T-cell (primary cell): ENCODE results near the gene FBXO38. TPM values are rescaled to one million over a fixed set of nuclear protein-coding genes. Genes with fewer than 3 reads are reported as not detected.
"Not testable (repeated sequence)": the region's sequence is repeated elsewhere in the genome, so short reads cannot be mapped to it uniquely, and the experiment has no call there.

Experiments
- ATAC-seq, 4 experiments: fragments of 200-7000 bp in 3 of 4; fragments of 150-1000 bp in 1 of 4; cut with Tn5 transposase; replicated peaks in 1 of 4; 1 replicate in 3 of 4; 2 replicates in 1 of 4; pipeline ENCODE4 v1.10.0; 2021; ENCODE audit warnings: moderate library complexity in 3 of 4, mild to moderate bottlenecking in 2 of 4, moderate number of reproducible peaks in 1 of 4
- CTCF ChIA-PET, 2 donors: fragments of 300-600 bp; sonication (Branson Sonifier 250); formaldehyde crosslinking; loops; one replicate each; lab custom pipeline; 2022; ENCODE audit warnings: antibody characterized with exemption in 2 of 2; lab: Charles Lee
- POLR2A ChIA-PET, 2 donors: fragments of 300-600 bp; sonication (Branson Sonifier 250); formaldehyde crosslinking; loops; one replicate each; lab custom pipeline; 2022; ENCODE audit warnings: antibody characterized with exemption in 2 of 2; lab: Charles Lee
- DNase-seq, 35 experiments: peaks; one replicate each; pipeline versions ENCODE4 v3.0.0 to v3.0.0-alpha.2; 2013 to 2023
- H3K27ac ChIP-seq: one replicate; pipeline ENCODE4 v1.5.1; 2013; ENCODE audit warnings: low read length
- H3K27me3 ChIP-seq, 2 experiments: replicated peaks in 1 of 2; 1 replicate in 1 of 2; 2 replicates in 1 of 2; pipeline versions ENCODE4 v1.6.1 to v1.7.0; 2013; ENCODE audit warnings: low read length in 1 of 2, mixed read lengths in 1 of 2; ENCODE audit not compliant: control insufficient read depth in 2 of 2, insufficient read depth in 2 of 2; ENCODE audit errors: extremely low read depth in 1 of 2
- H3K36me3 ChIP-seq, 2 donors: 1 replicate in 1 of 2; 2 replicates in 1 of 2; pipeline versions ENCODE4 v1.6.1 to v1.7.0; 2013; ENCODE audit warnings: low read length in 1 of 2; ENCODE audit not compliant: control insufficient read depth in 2 of 2, insufficient read depth in 1 of 2; ENCODE audit errors: extremely low read depth in 1 of 2
- H3K4me1 ChIP-seq, 2 experiments: 1 replicate in 1 of 2; 2 replicates in 1 of 2; pipeline versions ENCODE4 v1.6.1 to v1.7.0; 2013; ENCODE audit warnings: low read length in 2 of 2, mixed read lengths in 1 of 2; ENCODE audit not compliant: insufficient read depth in 2 of 2, control insufficient read depth in 1 of 2; ENCODE audit errors: extremely low read depth in 1 of 2
- H3K4me3 ChIP-seq, 2 donors: 1 replicate in 1 of 2; 2 replicates in 1 of 2; pipeline versions ENCODE4 v1.5.1 to v1.7.0; 2013; ENCODE audit warnings: mild to moderate bottlenecking in 2 of 2, low read length in 1 of 2, moderate library complexity in 1 of 2; ENCODE audit not compliant: control insufficient read depth in 1 of 2; ENCODE audit errors: extremely low read depth in 1 of 2
- H3K9me3 ChIP-seq: 2 replicates; pipeline ENCODE4 v1.7.0; 2013
- H3K27ac Mint-ChIP-seq, 2 donors: one replicate each; pipeline ENCODE4 v1.8.0; 2020 to 2021; ENCODE audit warnings: mild to moderate bottlenecking in 2 of 2, mixed read lengths in 2 of 2
- H3K27me3 Mint-ChIP-seq, 2 donors: one replicate each; pipeline ENCODE4 v1.8.0; 2021 to 2022; ENCODE audit warnings: mixed read lengths in 2 of 2
- H3K36me3 Mint-ChIP-seq: one replicate; pipeline ENCODE4 v1.8.0; 2021; ENCODE audit warnings: mixed read lengths
- H3K4me1 Mint-ChIP-seq, 3 donors: one replicate each; pipeline ENCODE4 v1.8.0; 2020 to 2022; ENCODE audit warnings: mixed read lengths in 3 of 3, mild to moderate bottlenecking in 1 of 3
- H3K4me3 Mint-ChIP-seq, 3 donors: one replicate each; pipeline ENCODE4 v1.8.0; 2020 to 2022; ENCODE audit warnings: mild to moderate bottlenecking in 3 of 3, mixed read lengths in 3 of 3, moderate library complexity in 3 of 3
- H3K9me3 Mint-ChIP-seq, 3 donors: one replicate each; pipeline ENCODE4 v1.8.0; 2020 to 2022; ENCODE audit warnings: mixed read lengths in 3 of 3
- WGBS: methylation state at CpG from one replicate; pipeline ENCODE4 v1.1.5; 2013; ENCODE audit warnings: missing lambda C conversion rate; ENCODE audit not compliant: insufficient coverage; 5-methylcytosine and 5-hydroxymethylcytosine counted together
- total RNA-seq, 35 experiments: library from RNA in 6 of 35; stranded (reverse) in 6 of 35; fragments of 120-200 nt in 1 of 35; gene quantifications; one replicate each; pipeline versions ENCODE4 v1.2.1 to v1.2.4 and lab custom pipeline; 2013 to 2026

FBXO38 gene
- total RNA-seq, 5 donors from 2014 or later (not counting 1 experiment from before 2014, with no cell fraction given): 61.0 to 70.8 (median 66.2) TPM

- POLR2A ChIA-PET: no interaction called here
- Mint-ChIP-seq H3K27me3 (peaks cover 0 to 1% of the 10 kb centered on the region in 2 donors), H3K27ac (no peak overlapping the region), H3K9me3 (no peaks in the 10 kb centered on the region), H3K4me1 (no peaks in the 10 kb centered on the region), H3K36me3 (no peaks in the 10 kb centered on the region), H3K4me3 (no peak overlapping the region)
- no CpG with 5 or more reads among the region's 4 CpGs for WGBS
- no peaks in the 10 kb centered on the region for H3K9me3 ChIP-seq
- H3K36me3 ChIP-seq: no peaks in the 10 kb centered on the region
- H3K27ac ChIP-seq: no peak overlapping the region
- no peak for DNase-seq
- CTCF ChIA-PET: no interaction called here
- H3K27me3 ChIP-seq: no peaks in the 10 kb centered on the region
- no peaks in the 10 kb centered on the region for H3K4me1 ChIP-seq
- no peak overlapping the region for H3K4me3 ChIP-seq
- no peak for ATAC-seq
Measured at GRCh38 chr5:148465381-148466235, 81.8 kb downstream of the FBXO38 start.

GRCh38 chr5:148466236-148466580, 82.5 kb downstream of the FBXO38 start:
- no peaks in the 10 kb centered on the region for H3K36me3 ChIP-seq
- POLR2A ChIA-PET: no interaction called here
- CTCF ChIA-PET: no interaction called here
- WGBS: 72% methylated on average over 3 of the region's 4 CpGs
- DNase-seq (no peak), ATAC-seq (no peak)
- no peaks in the 10 kb centered on the region for H3K9me3 Mint-ChIP-seq
- H3K27ac Mint-ChIP-seq: no peak overlapping the region
- H3K9me3 ChIP-seq: no peaks in the 10 kb centered on the region
- H3K4me1 Mint-ChIP-seq: no peaks in the 10 kb centered on the region
- H3K27me3 Mint-ChIP-seq: peaks cover under 1 to 1% of the 10 kb centered on the region in 2 donors
- H3K27ac ChIP-seq: no peak overlapping the region
- H3K4me1 ChIP-seq: no peaks in the 10 kb centered on the region
- H3K27me3 ChIP-seq: no peaks in the 10 kb centered on the region
- no peak overlapping the region for H3K4me3 ChIP-seq
- no peak overlapping the region for H3K4me3 Mint-ChIP-seq
- H3K36me3 Mint-ChIP-seq: no peaks in the 10 kb centered on the region

GRCh38 chr5:148467958-148468357, 84.2 kb downstream of the FBXO38 start:
- Mint-ChIP-seq H3K4me1 (no peaks in the 10 kb centered on the region), H3K27ac (no peak overlapping the region), H3K4me3 (no peak overlapping the region), H3K9me3 (no peaks in the 10 kb centered on the region), H3K36me3 (no peaks in the 10 kb centered on the region), H3K27me3 (peaks cover 1 to 4% of the 10 kb centered on the region in 2 donors)
- no peaks in the 10 kb centered on the region for H3K4me1 ChIP-seq
- H3K36me3 ChIP-seq: no peaks in the 10 kb centered on the region
- ATAC-seq (no peak), DNase-seq (no peak)
- no peak overlapping the region for H3K4me3 ChIP-seq
- H3K9me3 ChIP-seq: no peaks in the 10 kb centered on the region
- no peaks in the 10 kb centered on the region for H3K27me3 ChIP-seq
- ChIA-PET POLR2A (no interaction called here), CTCF (no interaction called here)
- H3K27ac ChIP-seq: no peak overlapping the region
- WGBS: 70% methylated on average over 1 of the region's 1 CpG

- H3K36me3 ChIP-seq, H3K27me3 Mint-ChIP-seq, H3K4me1 ChIP-seq, ATAC-seq, H3K4me3 Mint-ChIP-seq, DNase-seq, H3K27ac ChIP-seq, H3K4me3 ChIP-seq, H3K27ac Mint-ChIP-seq, POLR2A ChIA-PET, H3K4me1 Mint-ChIP-seq, H3K36me3 Mint-ChIP-seq, H3K9me3 ChIP-seq, H3K9me3 Mint-ChIP-seq, H3K27me3 ChIP-seq, CTCF ChIA-PET: not testable (repeated sequence)
- WGBS: 67% methylated on average over 3 of the region's 5 CpGs
Measured at GRCh38 chr5:148468746-148469145, 85.0 kb downstream of the FBXO38 start.

- Mint-ChIP-seq H3K36me3 (no peaks in the 10 kb centered on the region), H3K27ac (no peak overlapping the region), H3K4me3 (no peak overlapping the region), H3K27me3 (peaks cover 0 to 4% of the 10 kb centered on the region in 2 donors), H3K9me3 (no peaks in the 10 kb centered on the region), H3K4me1 (no peaks in the 10 kb centered on the region)
- no peak for DNase-seq
- Histone ChIP-seq H3K27me3 (no peaks in the 10 kb centered on the region), H3K9me3 (no peaks in the 10 kb centered on the region), H3K36me3 (no peaks in the 10 kb centered on the region), H3K4me1 (no peaks in the 10 kb centered on the region), H3K4me3 (no peak overlapping the region), H3K27ac (no peak overlapping the region)
- 20% methylated on average over 1 of the region's 4 CpGs for WGBS
- POLR2A ChIA-PET: no interaction called here
- CTCF ChIA-PET: interaction anchor here in 1 of 2 donors (0.8 kb wide), 1 partner anchor 10 kb away, joined by 3 read pairs; no protein-coding TSS in a partner anchor
- no peak for ATAC-seq
Measured at GRCh38 chr5:148469501-148469935, 85.8 kb downstream of the FBXO38 start.

- H3K4me1 ChIP-seq: no peaks in the 10 kb centered on the region
- Mint-ChIP-seq H3K9me3 (no peaks in the 10 kb centered on the region), H3K4me1 (no peaks in the 10 kb centered on the region), H3K36me3 (no peaks in the 10 kb centered on the region), H3K27me3 (peaks cover 4 to 15% of the 10 kb centered on the region in 2 donors), H3K27ac (no peak overlapping the region), H3K4me3 (no peak overlapping the region)
- H3K9me3 ChIP-seq: no peaks in the 10 kb centered on the region
- H3K27ac ChIP-seq: no peak overlapping the region
- POLR2A ChIA-PET: no interaction called here
- WGBS: no CpG with 5 or more reads among the region's 2 CpGs
- H3K27me3 ChIP-seq: no peaks in the 10 kb centered on the region
- DNase-seq (no peak), ATAC-seq (no peak)
- H3K4me3 ChIP-seq: no peak overlapping the region
- no peaks in the 10 kb centered on the region for H3K36me3 ChIP-seq
- CTCF ChIA-PET: no interaction called here
Measured at GRCh38 chr5:148471379-148471778, 87.6 kb downstream of the FBXO38 start.
